Measurements from ENCODE around the gene PIK3CA. TPM values are rescaled to one million over a fixed set of nuclear protein-coding genes. Genes with fewer than 3 reads are reported as not detected.

PIK3CA gene
- total RNA-seq, 1 donor from 2014 or later, result 28.0 TPM

DNA sequence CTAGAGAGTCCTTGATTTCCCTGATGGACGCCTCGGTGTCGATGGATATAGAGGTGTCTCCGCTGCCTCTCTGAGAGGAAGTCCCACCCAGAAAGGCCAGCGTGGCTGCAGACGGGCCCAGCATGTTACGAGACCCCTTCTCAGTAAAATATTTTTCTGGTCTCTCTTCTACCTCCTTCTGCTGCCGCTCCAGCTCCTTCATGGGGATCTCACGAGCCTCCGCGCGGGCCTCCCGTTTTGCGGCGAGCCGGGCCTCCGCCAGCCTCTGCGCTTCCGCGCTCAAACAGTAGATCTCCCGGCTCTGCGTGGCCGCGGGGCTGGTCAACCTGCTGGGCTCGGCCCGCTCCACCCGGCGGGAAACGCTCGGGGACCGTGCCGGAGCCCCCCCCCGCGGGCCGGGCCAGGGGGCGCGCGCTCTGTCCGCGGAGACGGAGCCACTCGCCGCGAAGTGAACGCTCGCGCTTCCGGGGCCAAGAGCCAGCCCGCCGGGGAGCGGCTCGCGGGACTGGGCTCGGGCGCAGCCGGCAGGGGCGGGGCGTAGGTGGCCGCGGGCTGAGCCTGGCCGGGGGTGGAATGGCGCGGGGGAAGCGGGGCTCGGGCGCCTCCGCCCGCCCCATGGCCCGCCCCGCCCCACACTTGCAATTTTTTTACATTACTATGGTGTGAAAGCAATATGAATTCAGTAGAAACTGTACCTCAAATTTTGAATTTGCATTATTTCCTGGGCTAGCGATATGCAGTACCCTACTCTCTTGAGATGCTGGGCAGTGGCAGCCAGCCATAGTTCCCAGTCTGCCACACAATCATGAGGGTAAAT is 113.0 kb downstream of the PIK3CA start:
- peak overlapping the region; percentile 89 for H3K4me2 ChIP-seq (ENCODE audit: low read length)

DNA sequence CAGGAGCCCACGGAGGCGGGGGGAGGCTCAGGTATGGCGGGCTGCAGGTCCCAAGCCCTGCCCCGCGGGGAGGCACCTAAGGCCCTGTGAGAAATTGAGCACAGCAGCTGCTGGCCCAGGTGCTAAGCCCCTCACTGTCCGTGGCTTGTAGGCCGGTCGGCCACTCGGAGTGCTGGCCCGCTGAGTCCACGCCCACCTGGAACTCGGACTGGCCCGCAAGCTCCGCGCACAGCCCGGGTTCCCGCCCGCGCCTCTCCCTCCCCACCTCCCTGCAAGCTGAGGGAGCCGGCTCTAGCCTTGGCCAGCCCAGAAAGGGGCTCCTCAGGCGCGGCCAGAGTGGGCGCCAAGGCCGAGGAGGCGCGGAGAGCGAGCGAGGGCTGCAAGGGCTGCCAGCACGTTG is 115.0 kb downstream of the PIK3CA start:
- H2AFZ ChIP-seq (ENCODE audit: low read depth, low read length), result no peak overlapping the region
- TF ChIP-seq, protein P1, sequence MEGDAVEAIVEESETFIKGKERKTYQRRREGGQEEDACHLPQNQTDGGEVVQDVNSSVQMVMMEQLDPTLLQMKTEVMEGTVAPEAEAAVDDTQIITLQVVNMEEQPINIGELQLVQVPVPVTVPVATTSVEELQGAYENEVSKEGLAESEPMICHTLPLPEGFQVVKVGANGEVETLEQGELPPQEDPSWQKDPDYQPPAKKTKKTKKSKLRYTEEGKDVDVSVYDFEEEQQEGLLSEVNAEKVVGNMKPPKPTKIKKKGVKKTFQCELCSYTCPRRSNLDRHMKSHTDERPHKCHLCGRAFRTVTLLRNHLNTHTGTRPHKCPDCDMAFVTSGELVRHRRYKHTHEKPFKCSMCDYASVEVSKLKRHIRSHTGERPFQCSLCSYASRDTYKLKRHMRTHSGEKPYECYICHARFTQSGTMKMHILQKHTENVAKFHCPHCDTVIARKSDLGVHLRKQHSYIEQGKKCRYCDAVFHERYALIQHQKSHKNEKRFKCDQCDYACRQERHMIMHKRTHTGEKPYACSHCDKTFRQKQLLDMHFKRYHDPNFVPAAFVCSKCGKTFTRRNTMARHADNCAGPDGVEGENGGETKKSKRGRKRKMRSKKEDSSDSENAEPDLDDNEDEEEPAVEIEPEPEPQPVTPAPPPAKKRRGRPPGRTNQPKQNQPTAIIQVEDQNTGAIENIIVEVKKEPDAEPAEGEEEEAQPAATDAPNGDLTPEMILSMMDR (IDR thresholded peaks at IDR 0.05; ENCODE audit: insufficient read depth, low read depth, low read length), result no peak
- TF ChIP-seq EZH2 (IDR thresholded peaks at IDR 0.05; ENCODE audit: insufficient read depth, low read length), result no peak
- Mint-ChIP-seq H3K9me3 (ENCODE audit: unreplicated experiment) (peaks cover 16% of the 10 kb centered on the region), H3K4me1 (ENCODE audit: low read depth, unreplicated experiment) (peaks cover 2% of the 10 kb centered on the region), H3K4me3 (ENCODE audit: unreplicated experiment) (no peak overlapping the region), H3K36me3 (ENCODE audit: low read depth, unreplicated experiment) (peaks cover 2% of the 10 kb centered on the region), H3K27ac (ENCODE audit: unreplicated experiment) (no peak overlapping the region), H3K27me3 (ENCODE audit: low read depth, unreplicated experiment) (peaks cover 8% of the 10 kb centered on the region)
- FAIRE-seq (no peak), DNase-seq (ENCODE audit: low read depth) (no peak)
- H3K4me1 ChIP-seq (ENCODE audit: insufficient read depth, low read length), result no peaks in the 10 kb centered on the region
- H4K20me1 ChIP-seq (ENCODE audit: insufficient read depth, low read length), result no peaks in the 10 kb centered on the region
- H3K4me3 ChIP-seq (ENCODE audit: insufficient read depth, low read depth, low read length), result no peak overlapping the region
- H3K4me2 ChIP-seq (ENCODE audit: low read length), result no peak overlapping the region
- H3K79me2 ChIP-seq (ENCODE audit: insufficient read depth, low read length), result no peaks in the 10 kb centered on the region
- no peaks in the 10 kb centered on the region for H3K9me3 ChIP-seq (ENCODE audit: insufficient read depth, low read depth, low read length)
- no peak overlapping the region for H3K27ac ChIP-seq (ENCODE audit: low read depth, low read length)
- H3K36me3 ChIP-seq (ENCODE audit: insufficient read depth, low read length), result no peaks in the 10 kb centered on the region
- no peaks in the 10 kb centered on the region for H3K27me3 ChIP-seq (ENCODE audit: insufficient read depth, low read length)
- H3K9ac ChIP-seq (ENCODE audit: low read length), result no peak overlapping the region

More for the DNA sequence above, 113.0 kb downstream of the PIK3CA start:
- H3K9me3 ChIP-seq (ENCODE audit: insufficient read depth, low read depth, low read length), result no peaks in the 10 kb centered on the region
- peak overlapping the region; percentile 60 for H3K4me3 ChIP-seq (ENCODE audit: insufficient read depth, low read depth, low read length)
- no peaks in the 10 kb centered on the region for H3K4me1 ChIP-seq (ENCODE audit: insufficient read depth, low read length)
- H3K9me3 Mint-ChIP-seq (ENCODE audit: unreplicated experiment), result peaks cover 16% of the 10 kb centered on the region
- H4K20me1 ChIP-seq (ENCODE audit: insufficient read depth, low read length), result no peaks in the 10 kb centered on the region
- H3K27me3 ChIP-seq (ENCODE audit: insufficient read depth, low read length), result no peaks in the 10 kb centered on the region
- no peaks in the 10 kb centered on the region for H3K36me3 ChIP-seq (ENCODE audit: insufficient read depth, low read length)
- peaks cover 6% of the 10 kb centered on the region for H3K27me3 Mint-ChIP-seq (ENCODE audit: low read depth, unreplicated experiment)
- FAIRE-seq (no peak), DNase-seq (ENCODE audit: low read depth) (peak; percentile 45)
- peak overlapping the region; percentile 18 for H3K27ac Mint-ChIP-seq (ENCODE audit: unreplicated experiment)
- H3K4me1 Mint-ChIP-seq (ENCODE audit: low read depth, unreplicated experiment), result peaks cover 2% of the 10 kb centered on the region
- peak overlapping the region; percentile 74 for H2AFZ ChIP-seq (ENCODE audit: low read depth, low read length)
- H3K79me2 ChIP-seq (ENCODE audit: insufficient read depth, low read length), result no peaks in the 10 kb centered on the region
- TF ChIP-seq, protein P1 (IDR thresholded peaks at IDR 0.05; ENCODE audit: insufficient read depth, low read depth, low read length), result no peak
- TF ChIP-seq EZH2 (IDR thresholded peaks at IDR 0.05; ENCODE audit: insufficient read depth, low read length), result no peak
- H3K36me3 Mint-ChIP-seq (ENCODE audit: low read depth, unreplicated experiment), result peaks cover 2% of the 10 kb centered on the region
- H3K9ac ChIP-seq (ENCODE audit: low read length), result peak overlapping the region; percentile 66
- H3K27ac ChIP-seq (ENCODE audit: low read depth, low read length), result no peak overlapping the region
- peak overlapping the region; percentile 85 for H3K4me3 Mint-ChIP-seq (ENCODE audit: unreplicated experiment)

DNA sequence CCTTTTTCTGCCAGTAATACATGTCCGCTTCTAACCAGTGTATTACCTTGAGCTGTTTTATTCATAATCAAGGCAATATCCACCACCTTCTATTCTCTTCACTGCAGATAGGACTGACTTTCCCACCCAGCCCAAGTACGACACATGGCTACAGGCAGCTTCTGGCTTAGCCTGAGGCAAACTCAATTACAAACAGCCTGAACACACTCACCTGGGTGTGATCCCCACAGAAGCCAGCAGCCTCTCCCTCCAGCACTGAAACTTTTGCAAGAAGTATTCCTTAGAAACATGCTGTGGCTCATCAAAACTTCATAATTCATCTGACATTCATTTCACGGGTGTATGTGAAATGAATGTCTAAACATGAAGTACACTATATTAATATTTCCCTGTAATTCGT is 116.3 kb downstream of the PIK3CA start:
- FAIRE-seq, result no peak
- H3K4me1 Mint-ChIP-seq (ENCODE audit: low read depth, unreplicated experiment), result peaks cover 4% of the 10 kb centered on the region

More for the DNA sequence above, 116.3 kb downstream of the PIK3CA start:
- no peak overlapping the region for H3K9ac ChIP-seq (ENCODE audit: low read length)
- H3K9me3 ChIP-seq (ENCODE audit: insufficient read depth, low read depth, low read length), result no peaks in the 10 kb centered on the region
- no peaks in the 10 kb centered on the region for H4K20me1 ChIP-seq (ENCODE audit: insufficient read depth, low read length)
- no peak overlapping the region for H3K27ac Mint-ChIP-seq (ENCODE audit: unreplicated experiment)
- H3K4me3 Mint-ChIP-seq (ENCODE audit: unreplicated experiment), result no peak overlapping the region
- TF ChIP-seq EZH2 (IDR thresholded peaks at IDR 0.05; ENCODE audit: insufficient read depth, low read length), result no peak
- TF ChIP-seq, protein P1 (IDR thresholded peaks at IDR 0.05; ENCODE audit: insufficient read depth, low read depth, low read length), result no peak
- H3K27me3 ChIP-seq (ENCODE audit: insufficient read depth, low read length), result no peaks in the 10 kb centered on the region
- no peak for DNase-seq (ENCODE audit: low read depth)
- H3K27ac ChIP-seq (ENCODE audit: low read depth, low read length), result no peak overlapping the region
- H2AFZ ChIP-seq (ENCODE audit: low read depth, low read length), result no peak overlapping the region
- H3K36me3 Mint-ChIP-seq (ENCODE audit: low read depth, unreplicated experiment), result peaks cover 2% of the 10 kb centered on the region
- H3K4me3 ChIP-seq (ENCODE audit: insufficient read depth, low read depth, low read length), result no peak overlapping the region
- peaks cover 11% of the 10 kb centered on the region for H3K9me3 Mint-ChIP-seq (ENCODE audit: unreplicated experiment)
- no peak overlapping the region for H3K4me2 ChIP-seq (ENCODE audit: low read length)
- H3K79me2 ChIP-seq (ENCODE audit: insufficient read depth, low read length), result no peaks in the 10 kb centered on the region
- H3K4me1 ChIP-seq (ENCODE audit: insufficient read depth, low read length), result no peaks in the 10 kb centered on the region
- H3K27me3 Mint-ChIP-seq (ENCODE audit: low read depth, unreplicated experiment), result peaks cover 8% of the 10 kb centered on the region
- no peaks in the 10 kb centered on the region for H3K36me3 ChIP-seq (ENCODE audit: insufficient read depth, low read length)
